Lower leg skin (tissue), 3 donors: Measurements from ENCODE around the gene PRSS38.

Experiments used
- POLR2A ChIP-seq, 2 donors: fragments of 450-650 bp; IDR thresholded peaks; one replicate each; pipeline ENCODE4 v1.6.1; 2016 to 2017; ENCODE audit warnings: antibody characterized with exemption in 2 of 2, mild to moderate bottlenecking in 1 of 2, moderate library complexity in 1 of 2
- TF ChIP-seq, protein P1 (sequence below), 3 donors: fragments of 450-650 bp; IDR thresholded peaks; one replicate each; pipeline ENCODE4 v1.5.1; 2016; ENCODE audit warnings: antibody characterized with exemption in 3 of 3, mild to moderate bottlenecking in 3 of 3, moderate library complexity in 2 of 3

DNA sequence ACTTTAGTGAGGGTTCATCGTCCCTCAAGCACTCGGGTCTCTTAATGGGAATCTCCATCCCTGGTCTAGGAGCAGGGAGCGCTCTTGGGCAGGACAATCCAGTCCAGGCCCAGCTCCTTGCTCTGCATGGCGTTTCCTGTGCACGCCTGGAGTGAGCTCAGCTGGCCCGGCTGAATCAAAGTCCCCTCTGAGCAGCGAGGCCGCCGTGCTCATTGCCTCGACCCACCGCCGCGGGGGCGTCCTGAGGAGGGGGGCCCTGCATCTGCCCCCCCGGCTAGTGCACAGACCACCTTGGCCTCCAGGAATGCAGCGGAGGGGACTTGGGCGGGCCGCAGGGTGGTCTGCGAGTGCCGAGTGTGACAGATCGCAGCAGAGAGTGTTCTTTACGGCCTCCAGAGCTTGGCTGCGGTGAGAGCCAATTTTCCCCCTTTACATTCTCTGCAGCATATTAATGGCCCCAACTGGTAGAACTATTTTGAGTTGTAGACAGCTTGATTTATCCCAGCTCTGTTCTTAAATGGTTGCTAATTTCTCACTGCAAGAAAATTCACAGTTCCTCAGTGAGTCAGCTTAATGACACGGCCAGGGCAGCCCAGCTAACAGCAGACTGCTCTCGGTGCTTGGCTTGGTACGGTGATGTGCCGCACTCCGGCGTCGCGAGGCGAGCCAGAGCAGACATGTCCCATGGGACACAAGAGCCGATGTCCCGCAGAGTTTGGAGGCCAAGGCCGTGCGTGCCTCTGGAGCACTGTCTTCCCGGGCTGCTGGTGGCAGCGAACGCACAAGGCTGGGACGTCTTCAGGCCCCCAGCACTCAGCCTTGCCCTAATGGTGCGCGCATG, 40.4 kb upstream of the PRSS38 start:
- TF ChIP-seq POLR2A (IDR thresholded peaks at IDR 0.05), result no peak
- TF ChIP-seq, protein P1, sequence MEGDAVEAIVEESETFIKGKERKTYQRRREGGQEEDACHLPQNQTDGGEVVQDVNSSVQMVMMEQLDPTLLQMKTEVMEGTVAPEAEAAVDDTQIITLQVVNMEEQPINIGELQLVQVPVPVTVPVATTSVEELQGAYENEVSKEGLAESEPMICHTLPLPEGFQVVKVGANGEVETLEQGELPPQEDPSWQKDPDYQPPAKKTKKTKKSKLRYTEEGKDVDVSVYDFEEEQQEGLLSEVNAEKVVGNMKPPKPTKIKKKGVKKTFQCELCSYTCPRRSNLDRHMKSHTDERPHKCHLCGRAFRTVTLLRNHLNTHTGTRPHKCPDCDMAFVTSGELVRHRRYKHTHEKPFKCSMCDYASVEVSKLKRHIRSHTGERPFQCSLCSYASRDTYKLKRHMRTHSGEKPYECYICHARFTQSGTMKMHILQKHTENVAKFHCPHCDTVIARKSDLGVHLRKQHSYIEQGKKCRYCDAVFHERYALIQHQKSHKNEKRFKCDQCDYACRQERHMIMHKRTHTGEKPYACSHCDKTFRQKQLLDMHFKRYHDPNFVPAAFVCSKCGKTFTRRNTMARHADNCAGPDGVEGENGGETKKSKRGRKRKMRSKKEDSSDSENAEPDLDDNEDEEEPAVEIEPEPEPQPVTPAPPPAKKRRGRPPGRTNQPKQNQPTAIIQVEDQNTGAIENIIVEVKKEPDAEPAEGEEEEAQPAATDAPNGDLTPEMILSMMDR (IDR thresholded peaks at IDR 0.05), result no peak
